GM12872 (cell line): ENCODE measurements around the gene PKN2.

Source experiments
- CTCF ChIP-seq: IDR thresholded peaks from 3 replicates; pipeline ENCODE4 v1.5.1; 2011; ENCODE audit warnings: low read depth, mild to moderate bottlenecking, low read length, moderate library complexity; ENCODE audit not compliant: insufficient read depth

Gene PKN2

GRCh38 chr1:88799491-88799890 is 115.4 kb downstream of the PKN2 start:
- no peak for TF ChIP-seq CTCF

DNA sequence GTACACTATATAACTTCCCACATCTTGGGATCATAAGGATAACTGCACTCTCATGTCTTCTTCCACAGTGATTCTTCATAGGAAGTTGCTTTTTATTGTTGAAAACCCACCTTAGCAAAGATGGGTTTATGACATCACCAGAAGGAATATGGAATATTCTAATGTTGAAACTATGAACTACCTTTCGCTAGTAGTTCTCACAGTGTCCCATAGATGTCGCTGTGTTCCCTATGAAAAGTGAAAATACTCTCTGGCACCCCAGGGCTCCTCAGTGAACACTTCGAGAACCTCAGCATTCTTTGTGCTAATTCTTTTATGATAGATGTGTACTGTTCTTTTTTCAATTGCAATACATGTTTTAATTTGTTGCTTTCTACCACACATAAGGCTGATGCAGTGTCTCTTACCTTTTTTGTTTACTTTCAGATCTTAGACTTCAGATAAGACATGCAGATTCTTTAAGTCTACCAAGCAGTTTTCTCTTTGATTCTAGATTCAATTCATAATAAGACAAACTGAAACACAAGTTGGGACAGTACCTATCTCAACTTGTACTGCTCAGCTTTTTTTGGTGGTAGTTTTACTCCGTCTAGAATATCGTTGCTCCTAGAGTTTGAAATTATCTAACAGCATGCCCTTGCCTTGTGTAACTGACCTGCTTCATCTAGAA is 116.4 kb downstream of the PKN2 start:
- peak; percentile 47; the same call in 2 of the 3 replicates for TF ChIP-seq CTCF

DNA sequence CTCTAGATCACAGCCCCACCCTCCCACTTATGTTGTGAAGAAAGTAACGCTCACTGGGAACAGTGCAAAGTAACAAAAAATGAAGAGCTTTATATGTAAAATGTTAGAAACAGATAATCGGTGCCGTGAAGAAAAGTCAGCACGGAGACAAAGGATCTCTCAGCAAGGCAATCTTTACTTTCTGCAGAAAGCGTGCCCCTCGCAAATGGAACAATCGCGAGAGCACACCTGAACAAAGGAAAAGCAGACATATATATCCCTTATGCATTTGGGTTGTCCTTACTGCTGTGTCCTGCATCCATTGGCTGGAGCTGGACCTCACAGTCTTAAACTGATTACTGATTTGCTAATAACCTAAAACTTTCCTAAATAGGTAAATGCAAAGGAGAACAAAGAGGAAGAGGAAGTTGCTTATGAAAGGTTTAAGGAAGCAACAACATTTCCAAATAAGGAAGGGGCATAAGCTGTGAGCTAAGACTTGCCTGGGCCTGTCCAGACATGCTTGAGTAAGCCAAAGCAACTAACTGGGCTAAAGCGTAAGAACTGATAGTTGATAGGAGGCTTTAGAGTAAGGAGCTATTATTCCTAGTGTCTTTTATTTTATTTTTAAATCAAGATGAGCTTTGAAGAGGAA is 117.6 kb downstream of the PKN2 start:
- no peak for TF ChIP-seq CTCF

- TF ChIP-seq CTCF: no peak
Measured at GRCh38 chr1:88802404-88802803, 118.3 kb downstream of the PKN2 start.

DNA sequence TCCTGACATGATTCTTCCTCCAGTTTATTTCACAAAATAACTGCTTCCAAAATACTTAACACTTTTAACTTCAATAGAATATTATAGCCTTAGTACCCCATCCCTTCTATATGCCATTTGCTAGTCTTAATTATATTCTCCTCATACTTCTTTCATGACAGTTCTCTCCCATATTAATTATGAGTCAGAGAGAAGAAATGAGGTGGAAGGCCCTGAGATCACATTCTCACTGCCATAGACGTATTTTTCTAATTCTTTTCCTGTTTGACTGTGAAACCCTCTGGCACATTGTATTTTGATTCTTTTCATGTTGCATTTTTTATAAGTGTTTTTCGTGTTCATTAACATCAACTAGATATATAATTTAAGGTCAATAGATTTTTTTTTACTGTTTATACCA is 118.9 kb downstream of the PKN2 start:
- TF ChIP-seq CTCF: no peak

DNA sequence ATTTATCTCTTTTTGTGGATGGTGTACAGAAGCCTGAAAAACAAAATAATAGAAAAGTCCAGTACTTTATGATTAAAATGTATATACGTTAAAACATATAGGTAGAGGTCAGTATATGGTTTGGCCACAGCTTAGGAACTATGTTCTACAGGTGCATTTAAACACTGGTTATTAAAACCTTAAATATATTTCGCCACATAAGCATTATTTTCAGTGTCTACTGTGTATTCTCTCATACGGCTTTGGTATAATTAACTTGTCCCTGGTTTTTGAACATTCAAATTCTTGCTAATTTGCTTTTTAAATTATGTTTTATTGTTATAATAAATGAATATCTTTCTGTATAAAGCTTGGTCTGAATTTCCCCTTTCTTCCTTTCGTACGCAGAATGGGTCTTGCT is 119.4 kb downstream of the PKN2 start:
- TF ChIP-seq CTCF: no peak

GRCh38 chr1:88812366-88812765 is 128.3 kb downstream of the PKN2 start:
- TF ChIP-seq CTCF: no peak
